GM21723 (cell line): ENCODE results near the gene MGARP.
A peak's percentile ranks its signal among the peaks of the same experiment; 100 is the strongest.
"Not testable (repeated sequence)": the region's sequence is repeated elsewhere in the genome, so short reads cannot be mapped to it uniquely, and the experiment has no call there.

Source experiments
- ATAC-seq: cut with Tn5 transposase; IDR thresholded peaks from one replicate; pipeline ENCODE4 v1.9.1; 2021; ENCODE audit warnings: mild to moderate bottlenecking, moderate library complexity; ENCODE audit not compliant: unreplicated experiment

The MGARP gene

DNA sequence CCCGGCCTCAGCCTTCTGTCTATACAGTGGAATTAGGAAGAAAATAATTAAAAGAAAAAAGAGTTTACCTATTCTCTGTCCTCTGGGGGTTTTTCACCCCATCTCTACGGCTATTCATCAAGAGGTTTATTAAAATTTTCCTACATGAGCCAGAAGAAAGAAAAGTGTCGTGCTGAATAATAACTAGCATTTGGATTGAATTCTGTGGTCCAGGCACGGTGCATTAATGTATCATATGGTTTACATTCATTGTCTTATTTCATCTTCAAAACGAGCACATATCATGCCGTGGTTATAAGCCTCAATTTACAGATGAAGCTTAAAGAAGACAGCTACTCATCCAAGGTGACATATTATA lies 15.9 kb upstream of the MGARP start:
- ATAC-seq, result no peak

DNA sequence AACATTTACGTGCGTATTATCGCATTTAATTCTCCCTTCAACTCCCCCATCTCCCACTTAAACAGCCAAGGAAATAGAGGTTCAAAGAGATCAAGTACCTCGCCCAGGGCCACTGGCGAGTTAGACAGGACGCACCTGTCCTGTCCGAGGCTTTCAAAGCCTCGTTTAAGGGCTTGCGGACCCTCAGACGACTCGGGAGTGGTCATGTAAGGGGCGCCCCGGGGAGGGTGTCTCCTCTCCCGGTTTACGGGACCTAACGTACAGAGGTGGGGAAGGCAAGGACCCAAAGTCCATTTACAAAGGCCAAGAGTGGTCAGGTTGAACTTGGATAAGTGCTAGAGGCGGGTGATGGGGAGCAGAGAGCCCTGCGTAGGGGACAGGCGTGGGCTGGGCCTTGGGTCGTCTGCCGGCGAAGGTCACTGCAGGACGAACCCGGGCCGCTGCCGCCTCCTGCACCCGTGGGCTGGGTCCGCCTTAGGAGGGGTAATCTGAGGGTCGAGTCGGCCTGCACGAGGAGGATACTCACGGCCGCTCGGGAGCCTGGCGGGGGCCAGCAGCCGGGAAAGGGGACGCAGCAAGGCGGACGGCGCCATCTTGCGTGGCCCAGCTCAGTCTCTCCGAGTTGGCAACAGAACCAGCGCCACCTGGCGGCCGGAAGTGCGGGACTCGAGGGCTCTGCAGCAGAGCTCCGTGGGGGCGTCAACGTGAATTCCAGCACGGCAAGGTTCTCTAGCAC lies 15.3 kb upstream of the MGARP start:
- peak; percentile 96 for ATAC-seq

DNA sequence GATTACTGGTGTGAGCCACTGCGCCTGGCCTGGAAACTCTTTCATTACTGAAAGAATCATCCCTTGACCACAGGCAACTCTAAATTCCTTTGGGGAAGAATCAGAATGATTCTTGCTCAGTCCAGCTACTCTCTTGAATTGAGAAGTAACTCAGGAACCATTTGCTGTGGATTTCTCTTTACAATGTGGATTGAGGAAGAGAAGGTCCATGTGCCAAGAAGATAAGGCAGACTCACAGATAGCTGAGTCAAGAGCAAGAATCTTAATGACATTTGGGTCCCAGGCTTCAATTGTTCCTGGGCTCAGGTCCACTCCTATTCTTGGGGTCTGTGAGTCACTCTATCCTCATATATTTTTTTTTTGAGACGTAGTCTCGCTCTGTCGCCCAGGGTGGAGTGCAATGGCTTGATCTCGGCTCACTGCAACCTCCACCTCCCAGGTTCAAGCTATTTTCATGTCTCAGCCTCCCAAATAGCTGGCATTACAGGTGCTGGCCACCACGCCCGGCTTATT lies 6.2 kb upstream of the MGARP start:
- ATAC-seq, result no peak

DNA sequence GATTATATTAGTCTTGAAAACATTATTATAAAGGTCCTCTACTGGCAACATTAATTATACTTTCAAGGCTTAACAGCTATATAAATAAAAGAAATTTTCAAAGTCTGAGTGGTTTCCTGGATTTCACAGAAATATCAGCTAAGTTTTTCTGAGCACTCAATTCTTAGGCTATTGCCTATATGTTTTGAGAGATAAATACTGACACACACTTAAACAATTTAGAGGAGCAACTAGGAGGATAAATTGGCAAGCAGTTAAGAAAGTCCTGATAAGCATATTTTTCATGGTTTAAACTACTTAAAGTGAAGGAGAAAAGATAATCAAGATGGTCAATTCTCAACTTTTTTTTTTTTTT lies 2.7 kb upstream of the MGARP start:
- no peak for ATAC-seq

DNA sequence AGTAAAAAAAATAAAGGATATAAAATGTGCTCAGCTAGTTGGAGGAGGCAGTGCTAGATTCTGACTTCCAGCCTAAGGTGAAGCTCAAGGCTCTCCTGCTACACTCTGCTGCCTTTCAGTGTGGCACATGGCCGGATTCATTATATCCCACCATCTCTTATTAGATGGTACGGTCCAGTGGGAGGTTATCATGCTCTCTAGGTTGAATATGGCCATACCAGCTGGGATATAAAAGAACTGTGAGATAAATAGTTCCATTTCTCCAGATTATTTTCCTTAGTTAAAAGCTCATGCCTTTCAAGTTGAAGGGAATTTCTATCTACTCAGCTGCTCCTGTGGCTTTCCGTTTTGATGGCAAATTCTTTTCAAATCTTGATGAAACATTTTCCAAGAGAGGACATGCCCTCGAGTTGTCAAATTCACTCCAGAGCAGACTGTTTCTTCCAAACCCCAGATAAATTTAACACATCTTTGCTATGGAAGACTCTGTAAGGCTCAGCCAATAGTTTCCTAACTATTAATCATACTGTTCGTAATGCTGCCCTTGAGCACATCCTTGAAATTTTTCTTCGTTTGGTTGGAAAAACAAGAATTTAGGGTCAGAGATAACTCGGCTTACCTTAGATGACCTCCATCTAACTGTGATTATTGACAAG lies 2.2 kb upstream of the MGARP start:
- ATAC-seq, result no peak

DNA sequence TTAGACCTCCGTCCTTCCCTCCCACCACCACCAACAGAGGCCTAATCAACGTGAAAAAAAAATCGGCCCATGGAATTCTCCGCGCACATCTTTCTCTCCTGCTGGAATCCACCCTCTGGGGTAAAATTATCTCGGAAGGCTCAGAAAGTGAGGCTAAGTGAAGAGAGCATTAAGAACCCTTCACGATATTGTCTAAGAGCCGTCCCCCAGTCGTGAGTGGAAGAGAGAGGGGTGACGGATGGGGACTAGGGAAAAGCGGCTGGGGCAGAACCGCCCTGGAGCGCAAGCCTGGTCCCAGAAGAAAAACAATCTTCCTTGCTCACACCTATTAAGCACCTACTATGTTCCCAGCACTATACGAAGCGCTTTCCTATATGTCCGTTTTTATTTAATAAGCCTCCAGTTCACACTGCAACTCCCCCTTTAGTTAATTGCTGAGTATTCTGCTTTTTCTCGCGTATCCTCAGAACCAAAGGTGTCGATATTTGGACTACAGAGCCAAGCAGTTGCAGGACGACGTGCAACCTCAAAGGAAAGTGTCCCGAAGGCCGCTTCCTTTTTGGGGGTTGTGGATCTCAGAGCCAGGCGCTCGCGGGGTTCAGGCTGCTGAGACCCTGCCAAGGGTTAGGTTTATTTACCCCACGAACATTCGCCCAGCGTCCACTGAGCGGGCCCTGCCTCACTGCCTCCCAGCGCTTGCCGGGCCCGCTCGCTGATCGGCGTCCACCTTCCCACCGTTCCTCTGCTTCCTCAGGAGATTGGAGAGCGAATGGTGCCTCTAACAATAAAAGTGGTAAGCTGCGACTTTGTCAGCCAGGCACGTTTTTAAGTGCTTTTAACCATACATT lies 889 bp downstream of the MGARP start:
- ATAC-seq, result no peak

DNA sequence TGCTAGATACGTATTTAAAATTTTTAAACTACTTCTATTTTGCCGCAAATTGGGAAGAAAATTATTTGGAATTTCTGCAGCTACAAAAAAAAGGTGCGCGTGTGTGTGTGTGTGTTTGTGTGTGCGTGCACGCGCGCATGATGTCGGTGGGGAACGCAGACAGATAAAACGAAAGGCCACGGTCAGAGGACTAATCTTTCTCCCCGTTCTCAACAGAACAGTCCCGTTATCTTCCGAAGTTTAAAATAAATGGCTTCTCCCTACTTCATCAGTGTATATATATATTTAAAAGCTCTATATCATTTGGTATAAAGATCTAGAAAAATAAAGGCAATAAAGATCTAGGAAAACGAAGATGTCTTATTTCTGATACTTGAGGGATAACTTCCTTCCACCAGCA lies 1.5 kb downstream of the MGARP start:
- ATAC-seq, result no peak

DNA sequence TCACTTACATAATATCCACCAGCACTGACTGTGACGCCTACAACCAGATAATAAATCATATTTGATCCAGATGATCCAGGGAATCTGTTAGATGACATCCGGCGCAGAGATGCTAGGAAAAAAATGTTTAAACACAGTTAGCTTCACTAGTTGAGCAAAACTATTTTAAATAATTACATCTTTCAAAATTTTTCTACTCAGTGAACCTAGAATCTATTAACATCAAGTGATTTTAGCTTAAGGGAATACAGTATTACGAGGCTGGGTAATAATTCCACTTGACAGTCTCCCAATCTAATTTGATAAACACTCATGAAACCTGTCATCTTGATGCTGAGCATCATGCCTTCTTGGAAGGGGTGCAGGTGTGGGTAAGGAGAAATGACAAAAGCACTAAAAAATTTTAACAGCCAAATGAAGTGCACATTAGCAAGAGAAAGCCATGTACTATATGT lies 4.7 kb downstream of the MGARP start:
- no peak for ATAC-seq

DNA sequence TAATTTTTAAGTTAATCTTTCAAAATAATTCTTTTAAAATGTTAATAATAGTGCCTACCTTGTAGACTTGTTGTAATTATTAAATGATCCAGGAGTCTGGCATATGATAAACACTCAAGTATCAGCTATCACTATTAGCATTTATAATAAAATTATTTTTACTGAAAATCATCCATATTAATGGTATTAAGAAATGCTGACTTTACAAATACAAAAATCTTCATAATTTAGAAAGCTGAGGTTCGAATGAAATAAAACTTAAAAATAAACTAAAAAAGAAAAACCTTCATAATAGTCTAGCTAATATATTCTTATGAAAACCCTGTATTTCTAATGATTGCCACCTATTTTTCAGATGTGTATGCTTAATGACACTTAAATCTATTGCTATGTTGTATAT lies 5.2 kb downstream of the MGARP start:
- no peak for ATAC-seq

DNA sequence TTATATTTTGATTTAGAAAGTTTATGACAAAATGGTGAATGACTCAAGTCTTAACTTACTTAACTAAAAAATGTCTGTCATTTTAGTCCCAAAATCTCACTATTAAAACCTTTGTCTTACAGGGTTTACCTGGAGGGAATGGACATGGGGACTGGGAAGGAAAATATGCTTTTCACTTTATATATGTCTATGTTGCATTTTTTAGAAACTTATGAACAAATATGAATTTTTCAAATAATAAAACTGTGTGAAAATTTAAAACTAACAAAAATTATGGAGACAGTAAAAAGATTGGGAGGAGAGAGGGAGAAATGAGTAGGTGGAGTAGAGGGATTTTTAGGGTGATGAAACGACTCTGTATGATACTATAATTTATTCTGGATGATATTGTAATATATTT lies 6.2 kb downstream of the MGARP start:
- no peak for ATAC-seq

DNA sequence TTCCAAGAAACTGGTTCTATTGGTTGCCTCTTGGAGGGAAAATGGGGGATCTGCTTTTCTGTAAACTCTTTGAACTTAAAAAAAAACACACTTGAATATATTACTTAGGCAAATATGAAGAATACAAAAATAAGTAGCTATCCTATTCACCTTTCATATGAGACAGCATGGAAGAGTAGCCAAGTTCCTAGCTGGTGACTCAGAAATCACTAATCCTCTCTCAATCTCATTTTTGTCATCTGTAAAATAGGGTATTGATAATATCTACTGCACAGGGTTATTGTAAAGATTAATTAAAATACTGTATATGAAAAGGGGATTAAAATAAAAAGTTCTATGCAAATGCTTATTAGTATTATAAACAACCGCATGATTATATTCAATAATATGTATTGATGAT lies 12.7 kb downstream of the MGARP start:
- no peak for ATAC-seq

DNA sequence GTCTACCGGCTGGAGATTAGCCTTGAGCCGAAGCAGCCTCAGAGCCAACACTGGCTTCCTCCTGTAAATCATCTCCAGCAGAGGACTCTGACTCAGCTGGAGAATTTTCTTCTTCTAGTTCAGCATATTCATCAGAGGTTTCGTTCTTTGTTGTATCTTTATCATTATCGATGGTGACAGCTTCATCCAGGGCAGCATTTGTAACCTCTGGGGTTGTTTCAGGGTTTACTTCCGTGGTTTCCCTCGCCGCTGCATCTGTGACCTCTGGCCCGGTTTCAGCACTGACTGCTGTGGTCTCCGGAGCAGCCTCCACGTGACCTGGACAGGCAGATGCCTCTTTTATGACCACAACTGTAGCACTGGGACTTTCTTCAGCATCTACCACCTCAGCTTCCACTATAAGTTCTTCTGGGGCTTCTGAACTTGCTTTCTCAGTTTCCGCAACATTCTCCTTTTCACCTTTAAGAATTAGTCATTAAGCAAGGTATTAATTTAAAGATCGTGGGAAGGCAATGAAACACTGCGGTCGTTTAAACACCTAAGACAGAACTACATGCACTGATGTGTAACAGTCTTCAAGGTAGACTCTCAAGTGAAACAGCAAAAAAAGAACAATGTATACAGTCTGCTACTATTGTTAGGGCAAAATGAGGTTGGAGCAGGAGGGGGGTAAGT lies 13.3 kb downstream of the MGARP start:
- peak; percentile 98 for ATAC-seq

DNA sequence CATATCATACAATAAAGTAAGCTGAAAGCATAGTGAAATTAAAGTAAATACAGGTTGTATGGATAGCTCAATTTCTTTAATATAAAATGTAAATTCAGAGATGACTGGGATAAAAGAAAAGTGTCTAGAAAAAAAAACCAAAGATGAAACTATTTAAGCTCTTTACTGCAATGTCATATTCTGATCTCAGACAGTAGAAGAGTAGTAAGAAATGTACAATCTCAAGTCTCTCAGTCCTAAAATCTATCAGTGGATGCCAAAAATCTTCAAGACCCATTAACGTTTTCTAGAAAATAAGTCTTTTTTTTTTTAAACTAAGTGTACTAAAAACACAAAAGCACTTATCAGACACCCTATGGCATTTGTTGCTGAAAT lies 13.8 kb downstream of the MGARP start:
- ATAC-seq, result peak; percentile 0

DNA sequence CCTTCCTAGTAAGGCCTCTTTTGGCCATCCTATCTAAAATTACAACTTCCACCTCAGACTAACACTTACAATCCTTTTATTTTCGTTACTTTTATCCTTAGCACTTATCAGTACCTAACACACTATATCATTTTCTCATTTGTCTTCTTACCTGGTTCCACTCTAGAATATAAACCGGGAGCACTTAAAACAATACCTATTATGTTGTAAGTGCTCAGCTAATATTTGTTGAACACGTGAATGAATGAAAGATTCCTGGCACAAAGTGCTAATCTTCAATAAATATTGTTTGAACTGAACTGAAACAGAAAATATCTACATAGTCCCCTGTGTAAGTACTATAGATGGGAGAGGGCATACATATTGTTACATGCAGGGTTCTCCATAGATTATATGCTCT lies 14.4 kb downstream of the MGARP start:
- ATAC-seq, result no peak

DNA sequence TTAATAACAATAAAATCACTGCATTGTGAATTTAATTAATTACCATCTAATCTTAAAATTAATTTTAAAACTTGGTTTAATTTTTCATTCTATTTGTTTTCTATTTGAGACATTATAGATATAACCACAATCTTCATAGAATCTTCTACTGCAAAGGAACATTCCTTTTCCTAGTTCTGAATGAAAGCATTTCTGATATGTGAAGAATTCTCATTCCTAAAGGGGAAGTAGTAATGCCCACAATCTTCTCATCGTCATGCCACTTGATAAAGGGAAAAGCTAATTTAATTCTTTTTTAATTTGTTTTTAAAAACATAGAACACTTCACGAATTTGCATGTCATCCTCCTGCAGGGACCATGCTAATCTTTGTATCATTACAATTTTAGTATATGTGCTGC lies 23.7 kb downstream of the MGARP start:
- ATAC-seq, result no peak

DNA sequence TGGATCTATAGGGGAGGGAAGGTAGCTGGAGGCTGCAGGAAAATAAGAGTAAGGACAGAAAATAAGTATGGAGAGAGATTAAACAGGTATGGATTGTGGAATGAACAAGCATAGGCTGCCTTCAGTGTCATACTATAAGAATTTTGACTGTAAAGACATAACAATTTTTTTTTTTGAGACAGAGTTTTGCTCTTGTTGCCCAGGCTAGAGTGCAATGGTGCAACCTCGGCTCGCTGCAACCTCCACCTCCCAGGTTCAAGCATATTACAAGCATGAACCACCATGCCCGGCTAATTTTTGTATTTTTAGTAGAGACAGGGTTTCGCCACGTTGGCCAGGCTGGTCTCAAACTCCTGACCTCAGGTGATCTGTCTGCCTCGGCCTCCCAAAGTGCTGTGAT lies 24.4 kb downstream of the MGARP start:
- not testable (repeated sequence) for ATAC-seq

DNA sequence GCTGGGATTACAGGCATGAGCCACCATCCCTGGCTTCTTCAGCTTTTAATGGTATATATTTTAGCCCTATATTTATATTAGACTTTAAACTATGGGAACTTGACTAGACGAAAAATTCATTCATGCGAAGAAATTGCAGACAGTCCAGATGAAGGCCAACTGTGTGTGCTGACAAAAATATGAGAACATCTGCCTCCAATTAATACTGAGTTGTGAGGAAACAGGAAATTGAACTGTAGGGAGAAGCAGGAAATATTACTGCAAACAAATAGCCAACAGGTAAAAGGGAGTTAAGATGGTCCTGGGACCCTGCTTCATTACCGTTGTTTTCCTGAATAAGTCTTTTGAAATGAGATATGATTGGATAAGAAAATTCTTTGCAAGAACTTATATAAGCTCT lies 26.3 kb downstream of the MGARP start:
- ATAC-seq, result no peak

DNA sequence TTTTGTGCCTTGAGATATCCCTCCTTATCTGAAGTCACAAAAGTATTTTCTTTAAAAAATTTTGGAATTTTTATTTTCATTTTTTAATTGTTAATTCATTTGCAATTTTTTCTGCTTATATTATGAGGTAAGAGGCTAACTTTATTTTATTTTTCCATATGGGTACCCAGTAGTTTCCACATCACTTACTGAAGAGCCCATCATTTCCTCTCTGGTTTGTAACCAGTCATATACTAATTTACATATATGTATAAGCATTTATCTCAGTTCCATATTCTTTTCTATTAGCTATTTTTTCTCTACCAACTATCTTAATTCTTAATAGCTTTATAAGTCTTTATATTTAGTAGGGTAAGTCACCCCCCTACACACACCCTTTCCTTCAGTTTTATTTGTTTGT lies 27.0 kb downstream of the MGARP start:
- ATAC-seq, result no peak

DNA sequence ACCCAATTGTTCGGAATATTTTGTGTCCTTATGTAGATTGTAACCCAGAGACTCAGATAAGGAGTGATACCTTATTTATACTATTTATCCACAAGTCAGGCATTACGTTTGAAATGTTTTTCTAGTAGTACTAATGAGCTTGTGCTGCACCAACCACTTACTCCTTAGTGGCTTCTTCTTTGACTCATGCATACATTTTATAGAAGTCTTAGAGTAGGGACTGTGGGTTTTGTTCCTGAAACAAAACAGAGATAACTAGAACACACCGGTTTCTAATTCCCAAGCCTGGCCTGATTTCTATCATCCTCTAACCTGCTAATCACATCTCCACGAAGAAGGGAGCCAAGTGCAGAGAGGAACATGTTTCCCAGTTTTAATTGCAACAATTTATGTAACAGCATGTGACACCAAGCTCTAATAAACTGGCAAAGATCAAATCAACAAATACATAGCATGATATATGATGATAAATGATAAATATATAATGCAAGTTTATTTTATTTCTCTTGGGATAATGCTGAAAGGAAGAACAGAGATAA lies 32.3 kb downstream of the MGARP start:
- no peak for ATAC-seq

DNA sequence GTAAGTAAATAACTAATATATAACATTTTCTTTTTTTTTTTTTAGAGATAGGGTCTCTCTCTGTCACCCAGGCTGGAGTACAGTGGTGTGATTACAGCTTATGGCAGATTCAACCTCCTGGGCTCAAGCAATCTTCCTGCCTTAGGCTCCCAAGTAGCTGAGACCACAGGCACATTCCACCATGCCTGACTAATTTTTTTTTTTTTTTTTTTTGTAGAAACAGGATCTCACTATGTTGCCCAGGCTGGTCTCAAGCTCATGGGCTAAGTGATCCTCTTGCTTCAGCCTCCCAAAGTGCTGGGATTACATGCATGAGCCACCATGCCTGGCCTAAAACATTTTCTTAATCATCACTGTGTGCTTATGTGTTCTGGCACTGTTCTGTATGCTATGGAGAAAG lies 32.8 kb downstream of the MGARP start:
- no peak for ATAC-seq

DNA sequence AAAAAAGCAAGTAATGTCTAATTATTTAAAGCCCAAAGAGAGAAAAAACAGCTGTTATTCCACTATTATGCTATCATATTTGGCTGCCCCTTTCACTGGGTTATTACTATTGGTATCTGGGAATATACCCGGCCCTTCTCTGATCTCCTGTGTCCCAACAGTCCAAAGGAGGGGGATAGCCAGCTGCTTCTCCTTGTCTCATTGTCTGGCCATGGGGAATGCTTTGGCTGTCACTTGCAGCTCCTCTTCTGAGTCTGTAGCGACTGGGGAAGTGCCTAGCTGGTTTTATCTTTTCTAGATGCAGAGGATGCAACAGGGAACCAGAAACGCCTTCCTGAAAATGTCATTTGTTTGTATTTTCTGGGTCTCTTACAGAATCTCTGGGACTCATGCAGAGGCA lies 33.9 kb downstream of the MGARP start:
- ATAC-seq, result no peak
